Chondrocyte (in vitro differentiated cells): Measurements from ENCODE around the gene FRMD4A. TPM values are rescaled to one million over a fixed set of nuclear protein-coding genes. Genes with fewer than 3 reads are reported as not detected.

Source experiments
- DNase-seq: peaks from one replicate; pipeline ENCODE4 v3.0.0; 2021; ENCODE audit warnings: mixed read lengths, low spot score
- H3K27ac Mint-ChIP-seq: one replicate; pipeline ENCODE4 v1.8.0; 2021; ENCODE audit warnings: mild to moderate bottlenecking, moderate library complexity, mixed read lengths; ENCODE audit not compliant: unreplicated experiment
- H3K27me3 Mint-ChIP-seq: 2 replicates; pipeline ENCODE4 v1.8.0; 2021; ENCODE audit warnings: low read depth, mixed read lengths
- H3K36me3 Mint-ChIP-seq: 2 replicates; pipeline ENCODE4 v1.8.0; 2021; ENCODE audit warnings: low read depth, mixed read lengths
- H3K4me1 Mint-ChIP-seq: 2 replicates; pipeline ENCODE4 v1.8.0; 2021; ENCODE audit warnings: low read depth, mild to moderate bottlenecking, mixed read lengths
- H3K4me3 Mint-ChIP-seq: one replicate; pipeline ENCODE4 v1.8.0; 2021; ENCODE audit warnings: mild to moderate bottlenecking, moderate library complexity, mixed read lengths; ENCODE audit not compliant: unreplicated experiment
- H3K9me3 Mint-ChIP-seq: 2 replicates; pipeline ENCODE4 v1.8.0; 2021; ENCODE audit warnings: low read depth, mixed read lengths
- total RNA-seq: library from RNA; stranded (reverse); gene quantifications from 3 replicates; pipeline ENCODE4 v1.2.1, GENCODE V29; 2021
- TF ChIP-seq, protein P1 (sequence below): fragments of 200-600 bp; sonication (generic); IDR thresholded peaks from 2 replicates; pipeline ENCODE4 v1.5.0; 2021; ENCODE audit warnings: antibody characterized with exemption, mild to moderate bottlenecking, moderate library complexity

Gene FRMD4A
- total RNA-seq, 1 donor from 2014 or later: 129 TPM

DNA sequence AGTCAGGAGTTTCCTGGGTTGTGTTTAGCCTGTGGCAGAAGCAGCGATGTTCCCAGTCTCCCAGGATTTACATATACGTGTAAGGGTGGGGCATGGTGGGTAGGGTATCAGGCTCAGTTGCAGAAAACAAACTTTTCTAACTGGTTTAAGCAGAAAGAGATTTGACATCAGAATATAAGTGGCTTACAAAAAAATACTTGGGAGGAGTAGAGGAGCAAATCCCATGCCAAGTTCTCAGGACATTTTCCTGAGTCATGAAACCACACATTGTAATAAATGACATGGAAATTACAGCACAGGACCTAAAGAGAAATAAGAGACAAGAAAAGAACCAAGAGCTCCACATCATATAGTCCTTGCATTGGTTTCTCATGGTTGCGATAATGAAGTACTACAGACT is 26.2 kb upstream of the FRMD4A start:
- Mint-ChIP-seq H3K36me3 (no peaks in the 10 kb centered on the region), H3K27me3 (no peaks in the 10 kb centered on the region), H3K4me1 (peaks cover 69% of the 10 kb centered on the region), H3K27ac (peak overlapping the region; percentile 93), H3K4me3 (no peak overlapping the region), H3K9me3 (no peaks in the 10 kb centered on the region)
- TF ChIP-seq, protein P1, sequence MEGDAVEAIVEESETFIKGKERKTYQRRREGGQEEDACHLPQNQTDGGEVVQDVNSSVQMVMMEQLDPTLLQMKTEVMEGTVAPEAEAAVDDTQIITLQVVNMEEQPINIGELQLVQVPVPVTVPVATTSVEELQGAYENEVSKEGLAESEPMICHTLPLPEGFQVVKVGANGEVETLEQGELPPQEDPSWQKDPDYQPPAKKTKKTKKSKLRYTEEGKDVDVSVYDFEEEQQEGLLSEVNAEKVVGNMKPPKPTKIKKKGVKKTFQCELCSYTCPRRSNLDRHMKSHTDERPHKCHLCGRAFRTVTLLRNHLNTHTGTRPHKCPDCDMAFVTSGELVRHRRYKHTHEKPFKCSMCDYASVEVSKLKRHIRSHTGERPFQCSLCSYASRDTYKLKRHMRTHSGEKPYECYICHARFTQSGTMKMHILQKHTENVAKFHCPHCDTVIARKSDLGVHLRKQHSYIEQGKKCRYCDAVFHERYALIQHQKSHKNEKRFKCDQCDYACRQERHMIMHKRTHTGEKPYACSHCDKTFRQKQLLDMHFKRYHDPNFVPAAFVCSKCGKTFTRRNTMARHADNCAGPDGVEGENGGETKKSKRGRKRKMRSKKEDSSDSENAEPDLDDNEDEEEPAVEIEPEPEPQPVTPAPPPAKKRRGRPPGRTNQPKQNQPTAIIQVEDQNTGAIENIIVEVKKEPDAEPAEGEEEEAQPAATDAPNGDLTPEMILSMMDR: no peak
- no peak for DNase-seq

DNA sequence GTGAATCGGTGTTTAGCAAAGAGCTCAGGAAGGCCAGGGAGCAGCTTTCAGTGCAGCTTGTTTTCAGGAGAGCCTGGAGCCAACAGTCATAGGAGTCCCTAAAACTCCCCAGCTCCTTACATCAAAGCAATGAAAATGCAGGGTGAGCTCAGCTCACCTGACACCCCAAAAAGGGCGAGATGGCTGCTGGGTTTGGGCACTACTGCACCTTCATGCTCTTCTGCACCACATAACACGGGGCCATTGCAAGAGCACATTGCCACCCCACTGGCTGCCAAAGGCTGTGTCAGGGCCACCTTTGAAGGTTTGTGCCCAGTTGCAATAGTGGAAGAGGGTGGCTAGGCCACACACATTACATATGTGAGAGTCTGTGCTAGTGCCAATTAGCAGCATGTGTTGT is 25.0 kb upstream of the FRMD4A start:
- H3K27ac Mint-ChIP-seq: no peak overlapping the region
- no peaks in the 10 kb centered on the region for H3K9me3 Mint-ChIP-seq
- TF ChIP-seq, protein P1: no peak
- no peak for DNase-seq
- no peak overlapping the region for H3K4me3 Mint-ChIP-seq
- H3K27me3 Mint-ChIP-seq: no peaks in the 10 kb centered on the region
- H3K4me1 Mint-ChIP-seq: peaks cover 57% of the 10 kb centered on the region
- H3K36me3 Mint-ChIP-seq: no peaks in the 10 kb centered on the region

DNA sequence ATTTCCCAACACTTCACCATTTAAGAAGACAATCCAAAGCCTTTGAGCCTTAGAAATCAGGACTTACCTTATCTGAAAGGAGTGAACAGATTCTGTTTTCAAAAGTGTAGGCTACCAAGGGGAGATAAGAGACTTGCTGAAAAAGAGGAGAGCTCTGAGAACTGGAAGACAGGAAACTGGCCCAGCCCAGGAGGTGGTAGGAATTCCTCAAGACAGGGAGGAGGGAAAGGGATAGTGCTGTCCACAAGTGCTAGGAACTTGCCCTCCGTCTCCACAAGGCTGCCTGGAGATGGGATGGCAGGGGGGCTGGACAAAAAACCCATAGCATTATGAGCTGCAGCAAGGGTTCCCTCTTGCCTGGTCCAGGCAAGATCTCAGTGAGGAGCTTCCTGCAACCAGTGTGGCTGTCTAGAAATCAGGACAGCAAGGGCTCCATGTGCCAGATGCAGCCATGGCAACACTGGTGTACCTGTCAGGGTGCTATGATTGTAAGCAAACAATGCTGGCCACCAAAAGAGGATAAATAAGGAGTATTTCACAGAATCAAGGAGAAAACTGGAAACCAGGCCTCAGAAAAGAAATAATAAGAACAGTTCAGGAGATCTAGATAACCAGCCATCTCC is 22.7 kb upstream of the FRMD4A start:
- H3K27ac Mint-ChIP-seq: no peak overlapping the region
- H3K27me3 Mint-ChIP-seq: no peaks in the 10 kb centered on the region
- TF ChIP-seq, protein P1: no peak

DNA sequence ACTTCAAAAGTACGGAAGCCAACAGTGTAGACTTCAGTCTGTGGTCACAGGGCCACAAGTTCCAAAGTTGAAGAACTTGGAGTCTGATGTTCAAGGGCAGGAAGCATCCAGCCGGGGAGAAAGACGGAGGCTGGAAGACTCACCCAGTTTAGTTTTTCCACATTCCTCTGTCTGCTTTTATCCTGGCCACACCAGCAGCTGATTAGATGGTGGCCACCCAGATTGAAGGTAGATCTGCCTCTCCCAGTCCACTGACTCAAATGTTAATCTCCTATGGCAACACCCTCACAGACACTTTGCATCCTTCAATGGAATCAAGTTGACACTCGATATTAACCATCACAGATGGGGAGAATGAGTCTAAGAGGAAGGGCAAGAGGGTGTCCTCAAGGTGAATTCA is 19.3 kb upstream of the FRMD4A start:
- H3K9me3 Mint-ChIP-seq: no peaks in the 10 kb centered on the region
- no peak overlapping the region for H3K27ac Mint-ChIP-seq
- TF ChIP-seq, protein P1: no peak
- no peaks in the 10 kb centered on the region for H3K27me3 Mint-ChIP-seq
- peaks cover 19% of the 10 kb centered on the region for H3K4me1 Mint-ChIP-seq
- H3K4me3 Mint-ChIP-seq: no peak overlapping the region
- H3K36me3 Mint-ChIP-seq: no peaks in the 10 kb centered on the region
- DNase-seq: no peak

More for the DNA sequence above, 22.7 kb upstream of the FRMD4A start:
- no peak for DNase-seq
- Mint-ChIP-seq H3K9me3 (no peaks in the 10 kb centered on the region), H3K4me3 (no peak overlapping the region), H3K36me3 (no peaks in the 10 kb centered on the region), H3K4me1 (peaks cover 44% of the 10 kb centered on the region)

DNA sequence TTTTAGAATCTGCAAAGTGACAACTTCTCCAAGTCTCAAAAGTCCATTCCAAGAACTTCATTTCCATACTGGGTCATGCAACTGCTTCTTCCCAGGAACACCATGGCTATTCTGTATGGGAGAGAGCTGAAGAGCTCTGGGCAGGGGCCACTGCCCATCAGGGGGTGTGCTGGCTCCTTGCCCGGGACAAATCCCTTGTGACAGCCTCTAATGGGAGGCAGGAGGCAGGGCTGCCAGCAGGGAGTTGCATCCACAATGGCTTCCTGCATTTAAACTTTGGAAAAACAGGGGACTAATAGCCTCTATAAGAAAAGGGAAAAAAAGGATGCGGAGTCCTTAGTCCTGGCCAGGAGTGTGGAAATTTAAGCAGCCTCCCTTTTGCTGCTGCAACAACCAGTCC is 18.4 kb upstream of the FRMD4A start:
- Mint-ChIP-seq H3K9me3 (no peaks in the 10 kb centered on the region), H3K27ac (no peak overlapping the region), H3K27me3 (no peaks in the 10 kb centered on the region), H3K4me1 (peaks cover 16% of the 10 kb centered on the region), H3K4me3 (no peak overlapping the region), H3K36me3 (no peaks in the 10 kb centered on the region)
- no peak for DNase-seq
- TF ChIP-seq, protein P1: no peak
